Fibroblast of lung (primary cell): ENCODE measurements around the gene P4HA1.

ENCODE experiments used
- CTCF ChIP-seq, 2 donors: IDR thresholded peaks in 1 of 2; conservative IDR thresholded peaks in 1 of 2; 1 replicate in 1 of 2; 2 replicates in 1 of 2; pipeline ENCODE4 v1.5.1; 2011 to 2012; ENCODE audit warnings: low read length in 2 of 2, control low read depth in 1 of 2, inconsistent platforms in 1 of 2, low read depth in 1 of 2, mild to moderate bottlenecking in 1 of 2
- EZH2 ChIP-seq: IDR thresholded peaks from 2 replicates; pipeline ENCODE4 v1.5.1; 2012; ENCODE audit warnings: low read length, control low read depth, mild to moderate bottlenecking; ENCODE audit errors: missing control alignments

GRCh38 chr10:73003822-73004221, 92.8 kb downstream of the P4HA1 start:
- TF ChIP-seq CTCF (conservative IDR thresholded peaks at IDR 0.05 in 1 of 2, IDR thresholded peaks at IDR 0.05 in 1 of 2; ENCODE audit: low read depth in 1 of 2, low read length in 2 of 2) (no peak), EZH2 (no peak)
